Measurements from ENCODE around the gene SRBD1.

DNA sequence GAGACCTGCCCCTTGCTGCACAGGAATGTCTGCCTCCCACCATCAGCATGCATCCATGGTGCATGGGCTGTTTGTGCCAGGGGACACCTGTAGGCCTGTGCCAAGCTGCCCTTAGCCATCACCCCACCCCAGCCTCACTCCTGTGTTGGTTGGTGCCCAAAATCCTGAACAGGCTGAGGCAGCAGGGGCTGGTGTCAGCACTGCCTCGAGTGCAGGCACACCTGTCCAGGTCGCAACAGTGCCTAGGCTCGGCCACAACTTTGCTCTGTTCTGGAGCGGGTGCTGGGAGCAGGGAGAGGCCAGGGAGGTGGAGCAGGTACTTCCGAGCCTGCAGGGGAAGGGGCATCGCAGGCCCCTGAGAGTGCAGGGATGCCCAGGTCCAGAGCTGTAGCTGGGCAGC is 69.1 kb downstream of the SRBD1 start:
- TF ChIP-seq NR3C1 (IDR thresholded peaks at IDR 0.05) (no peak), CEBPB (IDR thresholded peaks at IDR 0.05) (no peak), POLR2A (IDR thresholded peaks at IDR 0.05; ENCODE audit: low read length) (no peak), EP300 (IDR thresholded peaks at IDR 0.05) (no peak), FOSL2 (IDR thresholded peaks at IDR 0.05) (no peak), FOSL2 (CRISPR knock-in tag; IDR thresholded peaks at IDR 0.05) (no peak), SMC3 (IDR thresholded peaks at IDR 0.05) (no peak)
- TF ChIP-seq, protein P1, sequence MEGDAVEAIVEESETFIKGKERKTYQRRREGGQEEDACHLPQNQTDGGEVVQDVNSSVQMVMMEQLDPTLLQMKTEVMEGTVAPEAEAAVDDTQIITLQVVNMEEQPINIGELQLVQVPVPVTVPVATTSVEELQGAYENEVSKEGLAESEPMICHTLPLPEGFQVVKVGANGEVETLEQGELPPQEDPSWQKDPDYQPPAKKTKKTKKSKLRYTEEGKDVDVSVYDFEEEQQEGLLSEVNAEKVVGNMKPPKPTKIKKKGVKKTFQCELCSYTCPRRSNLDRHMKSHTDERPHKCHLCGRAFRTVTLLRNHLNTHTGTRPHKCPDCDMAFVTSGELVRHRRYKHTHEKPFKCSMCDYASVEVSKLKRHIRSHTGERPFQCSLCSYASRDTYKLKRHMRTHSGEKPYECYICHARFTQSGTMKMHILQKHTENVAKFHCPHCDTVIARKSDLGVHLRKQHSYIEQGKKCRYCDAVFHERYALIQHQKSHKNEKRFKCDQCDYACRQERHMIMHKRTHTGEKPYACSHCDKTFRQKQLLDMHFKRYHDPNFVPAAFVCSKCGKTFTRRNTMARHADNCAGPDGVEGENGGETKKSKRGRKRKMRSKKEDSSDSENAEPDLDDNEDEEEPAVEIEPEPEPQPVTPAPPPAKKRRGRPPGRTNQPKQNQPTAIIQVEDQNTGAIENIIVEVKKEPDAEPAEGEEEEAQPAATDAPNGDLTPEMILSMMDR (IDR thresholded peaks at IDR 0.05): no peak
- TF ChIP-seq, protein P2, sequence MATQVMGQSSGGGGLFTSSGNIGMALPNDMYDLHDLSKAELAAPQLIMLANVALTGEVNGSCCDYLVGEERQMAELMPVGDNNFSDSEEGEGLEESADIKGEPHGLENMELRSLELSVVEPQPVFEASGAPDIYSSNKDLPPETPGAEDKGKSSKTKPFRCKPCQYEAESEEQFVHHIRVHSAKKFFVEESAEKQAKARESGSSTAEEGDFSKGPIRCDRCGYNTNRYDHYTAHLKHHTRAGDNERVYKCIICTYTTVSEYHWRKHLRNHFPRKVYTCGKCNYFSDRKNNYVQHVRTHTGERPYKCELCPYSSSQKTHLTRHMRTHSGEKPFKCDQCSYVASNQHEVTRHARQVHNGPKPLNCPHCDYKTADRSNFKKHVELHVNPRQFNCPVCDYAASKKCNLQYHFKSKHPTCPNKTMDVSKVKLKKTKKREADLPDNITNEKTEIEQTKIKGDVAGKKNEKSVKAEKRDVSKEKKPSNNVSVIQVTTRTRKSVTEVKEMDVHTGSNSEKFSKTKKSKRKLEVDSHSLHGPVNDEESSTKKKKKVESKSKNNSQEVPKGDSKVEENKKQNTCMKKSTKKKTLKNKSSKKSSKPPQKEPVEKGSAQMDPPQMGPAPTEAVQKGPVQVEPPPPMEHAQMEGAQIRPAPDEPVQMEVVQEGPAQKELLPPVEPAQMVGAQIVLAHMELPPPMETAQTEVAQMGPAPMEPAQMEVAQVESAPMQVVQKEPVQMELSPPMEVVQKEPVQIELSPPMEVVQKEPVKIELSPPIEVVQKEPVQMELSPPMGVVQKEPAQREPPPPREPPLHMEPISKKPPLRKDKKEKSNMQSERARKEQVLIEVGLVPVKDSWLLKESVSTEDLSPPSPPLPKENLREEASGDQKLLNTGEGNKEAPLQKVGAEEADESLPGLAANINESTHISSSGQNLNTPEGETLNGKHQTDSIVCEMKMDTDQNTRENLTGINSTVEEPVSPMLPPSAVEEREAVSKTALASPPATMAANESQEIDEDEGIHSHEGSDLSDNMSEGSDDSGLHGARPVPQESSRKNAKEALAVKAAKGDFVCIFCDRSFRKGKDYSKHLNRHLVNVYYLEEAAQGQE (IDR thresholded peaks at IDR 0.05): no peak
- TF ChIP-seq, protein P3, sequence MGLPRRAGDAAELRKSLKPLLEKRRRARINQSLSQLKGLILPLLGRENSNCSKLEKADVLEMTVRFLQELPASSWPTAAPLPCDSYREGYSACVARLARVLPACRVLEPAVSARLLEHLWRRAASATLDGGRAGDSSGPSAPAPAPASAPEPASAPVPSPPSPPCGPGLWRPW (IDR thresholded peaks at IDR 0.05): no peak
